ENCODE results near the gene SMIM1. TPM values are rescaled to one million over a fixed set of nuclear protein-coding genes. Genes with fewer than 3 reads are reported as not detected.
"Not testable (repeated sequence)": the region's sequence is repeated elsewhere in the genome, so short reads cannot be mapped to it uniquely, and the experiment has no call there.

Gene SMIM1
- total RNA-seq, 1 donor from 2014 or later, result 1.0 TPM

GRCh38 chr1:3787745-3788605 lies 15.4 kb downstream of the SMIM1 start:
- Mint-ChIP-seq H3K27me3 (ENCODE audit: insufficient read depth) (no peaks in the 10 kb centered on the region), H3K4me1 (ENCODE audit: low read depth) (peaks cover 15% of the 10 kb centered on the region), H3K36me3 (ENCODE audit: low read depth) (peaks cover 24% of the 10 kb centered on the region), H3K27ac (peak overlapping the region; percentile 34), H3K4me3 (no peak overlapping the region), H3K9me3 (no peaks in the 10 kb centered on the region)
- no peak for DNase-seq (ENCODE audit: low spot score)
- intact Hi-C loops (cut with micrococcal nuclease), result loop anchor here (1.0 kb wide), 1 partner anchor 8 kb away; the partner anchor contains the start of gene LRRC47

GRCh38 chr1:3788756-3789420 lies 16.3 kb downstream of the SMIM1 start:
- H3K4me1 Mint-ChIP-seq (ENCODE audit: low read depth), result peaks cover 21% of the 10 kb centered on the region
- H3K27me3 Mint-ChIP-seq (ENCODE audit: insufficient read depth), result no peaks in the 10 kb centered on the region
- DNase-seq (ENCODE audit: low spot score), result no peak
- intact Hi-C loops (cut with micrococcal nuclease), result no loop called here
- H3K36me3 Mint-ChIP-seq (ENCODE audit: low read depth), result peaks cover 23% of the 10 kb centered on the region
- H3K27ac Mint-ChIP-seq, result no peak overlapping the region
- no peaks in the 10 kb centered on the region for H3K9me3 Mint-ChIP-seq
- H3K4me3 Mint-ChIP-seq, result no peak overlapping the region

- H3K9me3 Mint-ChIP-seq, result no peaks in the 10 kb centered on the region
- H3K4me1 Mint-ChIP-seq (ENCODE audit: low read depth), result peaks cover 27% of the 10 kb centered on the region
- intact Hi-C loops (cut with micrococcal nuclease), result loop anchor here (10.0 kb wide), 1 partner anchor 1375 kb away; the partner anchor contains the start of gene PEX10
- no peak for DNase-seq (ENCODE audit: low spot score)
- no peak overlapping the region for H3K27ac Mint-ChIP-seq
- H3K4me3 Mint-ChIP-seq, result no peak overlapping the region
- peaks cover 16% of the 10 kb centered on the region for H3K36me3 Mint-ChIP-seq (ENCODE audit: low read depth)
- H3K27me3 Mint-ChIP-seq (ENCODE audit: insufficient read depth), result no peaks in the 10 kb centered on the region
Observed at GRCh38 chr1:3789421-3790300, 17.1 kb downstream of the SMIM1 start.

- no peaks in the 10 kb centered on the region for H3K27me3 Mint-ChIP-seq (ENCODE audit: insufficient read depth)
- H3K4me1 Mint-ChIP-seq (ENCODE audit: low read depth), result peaks cover 36% of the 10 kb centered on the region
- DNase-seq (ENCODE audit: low spot score), result no peak
- no peak overlapping the region for H3K27ac Mint-ChIP-seq
- H3K9me3 Mint-ChIP-seq, result no peaks in the 10 kb centered on the region
- H3K36me3 Mint-ChIP-seq (ENCODE audit: low read depth), result peaks cover 12% of the 10 kb centered on the region
- no peak overlapping the region for H3K4me3 Mint-ChIP-seq
- intact Hi-C loops (cut with micrococcal nuclease), result loop anchor here (10.0 kb wide), 1 partner anchor 1376 kb away; the partner anchor contains the start of gene PEX10
Observed at GRCh38 chr1:3790500-3790923, 18.0 kb downstream of the SMIM1 start.

GRCh38 chr1:3790952-3791351 lies 18.4 kb downstream of the SMIM1 start:
- no peaks in the 10 kb centered on the region for H3K9me3 Mint-ChIP-seq
- DNase-seq (ENCODE audit: low spot score), result no peak

GRCh38 chr1:3795453-3796214 lies 23.1 kb downstream of the SMIM1 start:
- Mint-ChIP-seq H3K4me3 (peak overlapping the region; percentile 91), H3K9me3 (no peaks in the 10 kb centered on the region), H3K4me1 (ENCODE audit: low read depth) (peaks cover 34% of the 10 kb centered on the region), H3K36me3 (ENCODE audit: low read depth) (no peaks in the 10 kb centered on the region), H3K27me3 (ENCODE audit: insufficient read depth) (no peaks in the 10 kb centered on the region), H3K27ac (peak overlapping the region; percentile 89)
- intact Hi-C loops (cut with micrococcal nuclease), result loop anchor here (1.0 to 10.0 kb wide), 10 partner anchors 8 to 1381 kb away; partner anchors contain the start of genes C1orf174, CEP104, DFFB and PEX10
- DNase-seq (ENCODE audit: low spot score), result no peak

More at GRCh38 chr1:3790952-3791351, 18.4 kb downstream of the SMIM1 start:
- intact Hi-C loops (cut with micrococcal nuclease), result loop anchor here (10.0 kb wide), 1 partner anchor 1376 kb away; the partner anchor contains the start of gene PEX10
- no peaks in the 10 kb centered on the region for H3K27me3 Mint-ChIP-seq (ENCODE audit: insufficient read depth)
- no peak overlapping the region for H3K27ac Mint-ChIP-seq
- H3K4me3 Mint-ChIP-seq, result no peak overlapping the region
- H3K36me3 Mint-ChIP-seq (ENCODE audit: low read depth), result peaks cover 11% of the 10 kb centered on the region
- peaks cover 37% of the 10 kb centered on the region for H3K4me1 Mint-ChIP-seq (ENCODE audit: low read depth)

- Mint-ChIP-seq H3K36me3 (ENCODE audit: low read depth) (no peaks in the 10 kb centered on the region), H3K4me3 (peak within 1 kb of the TSS; percentile 91), H3K9me3 (no peaks in the 10 kb centered on the region), H3K4me1 (ENCODE audit: low read depth) (peaks cover 42% of the 10 kb centered on the region), H3K27ac (peak within 1 kb of the TSS; percentile 89), H3K27me3 (ENCODE audit: insufficient read depth) (peaks cover 5% of the 10 kb centered on the region)
- DNase-seq (ENCODE audit: low spot score), result peak; percentile 92
- intact Hi-C loops (cut with micrococcal nuclease), result loop anchor here (1.0 to 10.0 kb wide), 10 partner anchors 9 to 1382 kb away; partner anchors contain the start of genes C1orf174, CEP104, DFFB and PEX10
Observed at GRCh38 chr1:3796215-3797061, 23.9 kb downstream of the SMIM1 start, which contains the start of gene LRRC47. Gene LRRC47, minus strand, starts transcription at chr1:3796498. Its CDS starts 22 bp downstream, at chr1:3796476.

- intact Hi-C loops (cut with micrococcal nuclease), result loop anchor here (5.0 to 10.0 kb wide), 3 partner anchors 268 to 1385 kb away; partner anchors contain the start of gene PEX10
- no peaks in the 10 kb centered on the region for H3K36me3 Mint-ChIP-seq (ENCODE audit: low read depth)
- peaks cover 8% of the 10 kb centered on the region for H3K27me3 Mint-ChIP-seq (ENCODE audit: insufficient read depth)
- peaks cover 26% of the 10 kb centered on the region for H3K4me1 Mint-ChIP-seq (ENCODE audit: low read depth)
- H3K4me3 Mint-ChIP-seq, result no peak overlapping the region
- H3K9me3 Mint-ChIP-seq, result no peaks in the 10 kb centered on the region
- no peak overlapping the region for H3K27ac Mint-ChIP-seq
- DNase-seq (ENCODE audit: low spot score), result no peak
Observed at GRCh38 chr1:3799976-3800685, 27.6 kb downstream of the SMIM1 start.

GRCh38 chr1:3800795-3801194 lies 28.2 kb downstream of the SMIM1 start:
- not testable (repeated sequence) for H3K27me3 Mint-ChIP-seq (ENCODE audit: insufficient read depth); H3K9me3 Mint-ChIP-seq; H3K27ac Mint-ChIP-seq; H3K4me3 Mint-ChIP-seq; H3K36me3 Mint-ChIP-seq (ENCODE audit: low read depth); DNase-seq (ENCODE audit: low spot score)
- intact Hi-C loops (cut with micrococcal nuclease), result loop anchor here (1.0 to 5.0 kb wide), 2 partner anchors 24 to 308 kb away; no protein-coding TSS in a partner anchor
- H3K4me1 Mint-ChIP-seq (ENCODE audit: low read depth), result peaks cover 21% of the 10 kb centered on the region

GRCh38 chr1:3803905-3804626 lies 31.5 kb downstream of the SMIM1 start:
- Mint-ChIP-seq H3K9me3 (no peaks in the 10 kb centered on the region), H3K36me3 (ENCODE audit: low read depth) (no peaks in the 10 kb centered on the region), H3K4me3 (no peak overlapping the region), H3K4me1 (ENCODE audit: low read depth) (peaks cover 11% of the 10 kb centered on the region), H3K27ac (no peak overlapping the region), H3K27me3 (ENCODE audit: insufficient read depth) (peaks cover 8% of the 10 kb centered on the region)
- no peak for DNase-seq (ENCODE audit: low spot score)
- intact Hi-C loops (cut with micrococcal nuclease), result loop anchor here (5.0 kb wide), 1 partner anchor 312 kb away; no protein-coding TSS in a partner anchor
